Lower lobe of right lung (tissue), 2 donors: ENCODE measurements around the gene TMEM255B. TPM values are rescaled to one million over a fixed set of nuclear protein-coding genes. Genes with fewer than 3 reads are reported as not detected.
"Not testable (repeated sequence)": the region's sequence is repeated elsewhere in the genome, so short reads cannot be mapped to it uniquely, and the experiment has no call there.

Source experiments
- ATAC-seq, 2 donors: fragments of 200-7000 bp; cut with Tn5 transposase; one replicate each; pipeline ENCODE4 v1.9.1; 2020 to 2022; ENCODE audit warnings: mild to moderate bottlenecking in 2 of 2, moderate library complexity in 2 of 2
- DNase-seq: peaks from one replicate; pipeline ENCODE4 v3.0.0-alpha.2; 2020
- H3K27ac ChIP-seq: fragments of 200-600 bp; one replicate; pipeline ENCODE4 v1.8.0; 2022
- H3K27me3 ChIP-seq: fragments of 200-600 bp; one replicate; pipeline ENCODE4 v1.8.0; 2022; ENCODE audit warnings: low read depth
- H3K36me3 ChIP-seq: fragments of 200-600 bp; one replicate; pipeline ENCODE4 v1.8.0; 2022; ENCODE audit warnings: mild to moderate bottlenecking
- H3K4me1 ChIP-seq: fragments of 200-600 bp; one replicate; pipeline ENCODE4 v1.8.0; 2022
- H3K4me3 ChIP-seq: fragments of 200-600 bp; one replicate; pipeline ENCODE4 v1.8.0; 2022; ENCODE audit warnings: mild to moderate bottlenecking
- H3K9me3 ChIP-seq: fragments of 200-600 bp; one replicate; pipeline ENCODE4 v1.8.0; 2022
- CTCF ChIP-seq: fragments of 200-600 bp; IDR thresholded peaks from one replicate; pipeline ENCODE4 v1.8.0; 2022; ENCODE audit warnings: antibody characterized with exemption, mild to moderate bottlenecking
- intact Hi-C: fragments of 100-400 bp; cut with DNase I; formaldehyde crosslinking; loops from one replicate; pipeline ENCODE4 v1.11.0; 2022
- total RNA-seq: library from RNA; stranded (reverse); fragmentation: NEBNext Ultra II Directional; extraction: Animal tissue kit (Norgen Biotek cat#: 25700); gene quantifications from one replicate; pipeline ENCODE4 v1.2.1, GENCODE V29; 2021
- donor health status: DM: no; HTN: yes; CAD: no; lungs with severe emphysema.

TMEM255B gene
- total RNA-seq, 1 donor from 2014 or later, result 21.5 TPM

GRCh38 chr13:113787694-113788093 is 28.7 kb downstream of the TMEM255B start:
- no peak for ATAC-seq
- intact Hi-C loops, result no loop called here
- H3K4me1 ChIP-seq, result no peaks in the 10 kb centered on the region

GRCh38 chr13:113788413-113789135 is 29.5 kb downstream of the TMEM255B start:
- no peak for ATAC-seq
- TF ChIP-seq CTCF, result no peak
- Histone ChIP-seq H3K27me3 (no peaks in the 10 kb centered on the region), H3K27ac (no peak overlapping the region), H3K4me1 (no peaks in the 10 kb centered on the region), H3K4me3 (no peak overlapping the region), H3K9me3 (no peaks in the 10 kb centered on the region), H3K36me3 (peaks cover 3% of the 10 kb centered on the region)
- DNase-seq, result no peak
- intact Hi-C loops, result no loop called here

More at GRCh38 chr13:113787694-113788093, 28.7 kb downstream of the TMEM255B start:
- Histone ChIP-seq H3K36me3 (no peaks in the 10 kb centered on the region), H3K27ac (no peak overlapping the region), H3K4me3 (no peak overlapping the region), H3K9me3 (no peaks in the 10 kb centered on the region), H3K27me3 (no peaks in the 10 kb centered on the region)
- DNase-seq, result no peak
- TF ChIP-seq CTCF, result no peak

- Histone ChIP-seq H3K4me3 (no peak overlapping the region), H3K4me1 (no peaks in the 10 kb centered on the region), H3K27ac (no peak overlapping the region), H3K9me3 (no peaks in the 10 kb centered on the region), H3K36me3 (peaks cover 5% of the 10 kb centered on the region), H3K27me3 (no peaks in the 10 kb centered on the region)
- no peak for ATAC-seq
- intact Hi-C loops, result no loop called here
- no peak for DNase-seq
- TF ChIP-seq CTCF, result no peak
Observed at GRCh38 chr13:113789167-113789566, 30.1 kb downstream of the TMEM255B start.

GRCh38 chr13:113789931-113790330 is 30.9 kb downstream of the TMEM255B start:
- H3K27me3 ChIP-seq, H3K9me3 ChIP-seq, H3K4me3 ChIP-seq, H3K4me1 ChIP-seq, DNase-seq, ATAC-seq, H3K36me3 ChIP-seq, H3K27ac ChIP-seq, intact Hi-C loops: not testable (repeated sequence)

GRCh38 chr13:113791226-113791625 is 32.2 kb downstream of the TMEM255B start:
- no peaks in the 10 kb centered on the region for H3K27me3 ChIP-seq
- H3K9me3 ChIP-seq, result no peaks in the 10 kb centered on the region
- no peak for ATAC-seq
- peaks cover 5% of the 10 kb centered on the region for H3K36me3 ChIP-seq
- H3K27ac ChIP-seq, result no peak overlapping the region
- no peaks in the 10 kb centered on the region for H3K4me1 ChIP-seq
- intact Hi-C loops, result no loop called here
- no peak for DNase-seq
- TF ChIP-seq CTCF, result no peak
- H3K4me3 ChIP-seq, result no peak overlapping the region

GRCh38 chr13:113791761-113792160 is 32.7 kb downstream of the TMEM255B start:
- Histone ChIP-seq H3K4me1 (no peaks in the 10 kb centered on the region), H3K9me3 (no peaks in the 10 kb centered on the region), H3K27me3 (no peaks in the 10 kb centered on the region), H3K27ac (no peak overlapping the region), H3K36me3 (peaks cover 5% of the 10 kb centered on the region), H3K4me3 (no peak overlapping the region)
- ATAC-seq (no peak), DNase-seq (no peak)
- TF ChIP-seq CTCF, result no peak
- intact Hi-C loops, result no loop called here
